CD4-positive, CD25-positive, alpha-beta regulatory T cell (primary cell): ENCODE data around the gene SLC38A1. TPM values are rescaled to one million over a fixed set of nuclear protein-coding genes. Genes with fewer than 3 reads are reported as not detected.
"Not testable (repeated sequence)": the region's sequence is repeated elsewhere in the genome, so short reads cannot be mapped to it uniquely, and the experiment has no call there.

Source experiments
- ATAC-seq, 2 donors: fragments of 150-1000 bp; cut with Tn5 transposase; one replicate each; pipeline ENCODE4 v1.10.0; 2021; ENCODE audit warnings: low read depth in 2 of 2, moderate number of reproducible peaks in 2 of 2, moderate library complexity in 1 of 2
- DNase-seq, 3 donors: peaks; one replicate each; pipeline versions ENCODE4 v3.0.0 to v3.0.0-alpha.2; 2012 to 2022; ENCODE audit warnings: mixed read lengths in 1 of 3
- H3K27ac ChIP-seq: one replicate; pipeline ENCODE4 v1.7.0; 2013; ENCODE audit warnings: mild to moderate bottlenecking, low read length; ENCODE audit not compliant: insufficient read depth, poor library complexity, severe bottlenecking
- H3K27me3 ChIP-seq: one replicate; pipeline ENCODE4 v1.7.0; 2013; ENCODE audit warnings: low read length; ENCODE audit not compliant: control insufficient read depth, insufficient read depth
- H3K36me3 ChIP-seq: one replicate; pipeline ENCODE4 v1.7.0; 2013; ENCODE audit warnings: mild to moderate bottlenecking, low read length, moderate library complexity; ENCODE audit not compliant: control insufficient read depth, insufficient read depth
- H3K4me1 ChIP-seq: 2 replicates; pipeline ENCODE4 v1.7.0; 2013; ENCODE audit warnings: mild to moderate bottlenecking, low read length; ENCODE audit not compliant: insufficient read depth, control insufficient read depth, poor library complexity, severe bottlenecking
- H3K4me3 ChIP-seq: one replicate; pipeline ENCODE4 v1.7.0; 2013; ENCODE audit warnings: low read depth, mild to moderate bottlenecking, low read length, moderate library complexity
- H3K9me3 ChIP-seq, 2 experiments: 1 replicate in 1 of 2; 2 replicates in 1 of 2; pipeline ENCODE4 v1.7.0; 2013; ENCODE audit warnings: low read length in 2 of 2, mild to moderate bottlenecking in 1 of 2, moderate library complexity in 1 of 2; ENCODE audit not compliant: control insufficient read depth in 2 of 2
- H3K27ac Mint-ChIP-seq, 3 donors: one replicate each; pipeline ENCODE4 v1.8.0; 2020 to 2022; ENCODE audit warnings: mild to moderate bottlenecking in 3 of 3, mixed read lengths in 3 of 3, moderate library complexity in 2 of 3
- H3K27me3 Mint-ChIP-seq: one replicate; pipeline ENCODE4 v1.8.0; 2022; ENCODE audit warnings: mild to moderate bottlenecking, mixed read lengths
- H3K36me3 Mint-ChIP-seq: one replicate; pipeline ENCODE4 v1.8.0; 2020; ENCODE audit warnings: mixed read lengths
- H3K4me1 Mint-ChIP-seq, 4 donors: one replicate each; pipeline ENCODE4 v1.8.0; 2020 to 2022; ENCODE audit warnings: mixed read lengths in 4 of 4, mild to moderate bottlenecking in 1 of 4
- H3K4me3 Mint-ChIP-seq, 4 donors: one replicate each; pipeline ENCODE4 v1.8.0; 2020 to 2022; ENCODE audit warnings: mild to moderate bottlenecking in 4 of 4, mixed read lengths in 4 of 4, moderate library complexity in 3 of 4
- H3K9me3 Mint-ChIP-seq, 7 donors: one replicate each; pipeline ENCODE4 v1.8.0; 2020 to 2022; ENCODE audit warnings: mixed read lengths in 7 of 7, mild to moderate bottlenecking in 3 of 7, moderate library complexity in 2 of 7
- polyA plus RNA-seq, 4 donors: library from polyadenylated mRNA; unstranded; fragments of 300-500 nt; fragmentation: Illumina TruSeq; gene quantifications; one replicate each; pipeline ENCODE4 v1.2.3, GENCODE V29; 2021
- total RNA-seq: library from RNA; stranded (reverse); gene quantifications from one replicate; pipeline ENCODE4 v1.2.3, GENCODE V29; 2022

The SLC38A1 gene
- total and polyA plus RNA-seq, 5 donors from 2014 or later = 257 to 342 (median 276) TPM

DNA sequence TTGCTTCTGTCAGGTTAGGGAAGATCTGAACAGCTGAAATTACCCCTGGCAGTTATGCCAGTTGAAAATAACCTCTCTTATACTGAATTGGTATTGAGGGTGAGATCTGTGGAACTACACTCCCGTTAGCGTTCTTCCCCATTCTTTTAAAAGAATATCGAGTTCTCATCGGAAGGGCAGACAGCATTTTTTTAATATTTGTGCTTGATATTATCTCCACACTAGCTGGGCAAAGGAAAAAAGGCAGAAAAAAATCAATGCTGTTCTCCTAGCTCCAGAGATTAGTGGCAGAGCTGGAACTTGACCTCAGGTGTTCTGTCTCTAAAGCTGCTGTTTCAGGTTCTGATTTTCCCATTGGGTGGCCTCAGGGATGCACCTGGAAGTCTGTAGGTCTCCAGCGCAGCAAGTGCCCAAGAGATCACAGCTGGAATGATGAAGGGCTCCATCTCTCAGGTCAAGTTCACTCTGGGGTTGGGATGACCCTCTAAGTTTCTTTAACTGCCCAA is 67.5 kb downstream of the SLC38A1 start:
- H3K36me3 Mint-ChIP-seq = peaks cover 72% of the 10 kb centered on the region
- ATAC-seq (no peak), DNase-seq (no peak)
- Histone ChIP-seq H3K27ac (no peak overlapping the region), H3K36me3 (peaks cover 99% of the 10 kb centered on the region), H3K4me3 (no peak overlapping the region), H3K27me3 (no peaks in the 10 kb centered on the region), H3K9me3 (no peaks in the 10 kb centered on the region), H3K4me1 (no peaks in the 10 kb centered on the region)
- H3K9me3 Mint-ChIP-seq = no peaks in the 10 kb centered on the region
- H3K27me3 Mint-ChIP-seq = no peaks in the 10 kb centered on the region
- H3K27ac Mint-ChIP-seq = peak overlapping the region; percentile 20 to 69 (median 67)
- no peak overlapping the region for H3K4me3 Mint-ChIP-seq
- peaks cover 6 to 29% (median 24%) of the 10 kb centered on the region in 4 donors for H3K4me1 Mint-ChIP-seq

DNA sequence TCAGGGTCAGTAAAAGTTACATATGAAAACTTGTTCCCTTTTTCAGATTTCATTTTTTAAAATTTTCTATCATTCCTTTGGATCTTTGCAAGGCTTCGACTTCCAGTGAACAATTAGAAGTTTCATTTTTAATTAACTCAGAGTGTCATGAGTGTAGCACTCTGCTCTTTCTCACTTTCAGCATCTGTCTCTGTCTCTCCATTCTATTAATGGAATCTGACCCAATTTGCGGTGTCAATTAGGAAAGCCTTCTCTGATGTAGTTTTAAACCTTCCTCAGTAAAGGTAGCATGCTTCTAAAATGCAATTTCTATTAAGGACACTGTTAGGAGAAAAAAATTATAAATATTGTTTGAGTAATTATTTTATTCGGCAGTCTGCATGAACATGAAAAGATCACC is 68.3 kb downstream of the SLC38A1 start:
- Histone ChIP-seq H3K27ac (peak overlapping the region; percentile 2), H3K27me3 (no peaks in the 10 kb centered on the region), H3K36me3 (peaks cover 99% of the 10 kb centered on the region), H3K4me1 (no peaks in the 10 kb centered on the region), H3K4me3 (no peak overlapping the region), H3K9me3 (no peaks in the 10 kb centered on the region)
- Mint-ChIP-seq H3K4me1 (peaks cover 6 to 26% (median 22%) of the 10 kb centered on the region in 4 donors), H3K27ac (no peak overlapping the region), H3K27me3 (no peaks in the 10 kb centered on the region), H3K9me3 (no peaks in the 10 kb centered on the region), H3K36me3 (peaks cover 72% of the 10 kb centered on the region), H3K4me3 (no peak overlapping the region)
- ATAC-seq (no peak), DNase-seq (no peak)

DNA sequence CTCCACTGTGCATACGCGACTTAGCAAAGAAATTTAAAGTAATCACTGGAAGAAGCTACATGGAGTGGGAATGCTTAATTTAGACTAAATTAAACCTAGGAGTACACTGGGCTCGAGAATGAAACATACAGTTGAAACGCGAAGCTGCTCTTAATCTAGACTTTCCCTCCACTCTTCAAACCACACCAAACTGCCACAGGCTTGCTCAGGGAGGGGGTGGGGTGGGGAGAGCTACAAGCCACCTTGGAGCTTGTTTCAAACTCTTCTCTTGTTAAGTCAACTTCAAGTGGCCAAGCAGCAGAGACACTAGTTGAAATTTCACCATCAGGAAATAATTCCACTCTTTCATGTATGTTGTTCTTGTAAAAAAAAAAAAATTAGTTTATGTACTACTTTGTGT is 69.9 kb downstream of the SLC38A1 start:
- H3K27me3 Mint-ChIP-seq = no peaks in the 10 kb centered on the region

DNA sequence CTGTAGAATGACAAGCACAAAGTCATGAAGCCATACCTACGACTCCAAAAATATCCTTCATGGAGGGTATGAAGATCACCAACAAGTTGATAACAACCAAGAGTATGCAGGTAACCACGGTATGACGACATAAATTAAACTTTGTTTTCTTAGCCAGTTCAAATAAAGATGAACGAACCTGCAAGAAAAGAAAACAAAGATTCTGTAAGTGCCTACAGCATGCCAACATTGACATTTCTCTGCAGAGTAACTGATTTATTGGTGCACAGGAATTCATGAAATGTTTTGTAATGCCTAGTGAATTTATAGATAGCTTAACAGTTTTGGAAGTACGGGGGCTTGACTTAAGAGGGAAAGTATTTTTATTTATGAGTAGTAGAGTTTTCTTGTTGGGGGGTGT is 71.0 kb downstream of the SLC38A1 start:
- no peaks in the 10 kb centered on the region for H3K27me3 Mint-ChIP-seq
- H3K9me3 Mint-ChIP-seq = peaks cover 0 to 4% (median 3%) of the 10 kb centered on the region in 7 donors
- no peak overlapping the region for H3K4me3 ChIP-seq
- peaks cover 82% of the 10 kb centered on the region for H3K36me3 ChIP-seq
- peaks cover 10 to 32% (median 24%) of the 10 kb centered on the region in 4 donors for H3K4me1 Mint-ChIP-seq
- ATAC-seq = no peak
- no peaks in the 10 kb centered on the region for H3K4me1 ChIP-seq
- H3K9me3 ChIP-seq = no peaks in the 10 kb centered on the region
- H3K4me3 Mint-ChIP-seq = no peak overlapping the region
- peak overlapping the region; percentile 2 to 80 (median 5) for H3K27ac Mint-ChIP-seq
- H3K27ac ChIP-seq = no peak overlapping the region
- DNase-seq = no peak
- H3K36me3 Mint-ChIP-seq = peaks cover 70% of the 10 kb centered on the region
- no peaks in the 10 kb centered on the region for H3K27me3 ChIP-seq

More for the DNA sequence above, 69.9 kb downstream of the SLC38A1 start:
- DNase-seq (no peak), ATAC-seq (no peak)
- Mint-ChIP-seq H3K9me3 (peaks cover 0 to 2% (median 0%) of the 10 kb centered on the region in 7 donors), H3K4me3 (no peak overlapping the region), H3K36me3 (peaks cover 70% of the 10 kb centered on the region), H3K4me1 (peaks cover 6 to 24% (median 21%) of the 10 kb centered on the region in 4 donors), H3K27ac (peak overlapping the region; percentile 42 to 80 (median 45))
- Histone ChIP-seq H3K27me3 (no peaks in the 10 kb centered on the region), H3K36me3 (peaks cover 92% of the 10 kb centered on the region), H3K4me1 (no peaks in the 10 kb centered on the region), H3K4me3 (no peak overlapping the region), H3K27ac (no peak overlapping the region), H3K9me3 (no peaks in the 10 kb centered on the region)

DNA sequence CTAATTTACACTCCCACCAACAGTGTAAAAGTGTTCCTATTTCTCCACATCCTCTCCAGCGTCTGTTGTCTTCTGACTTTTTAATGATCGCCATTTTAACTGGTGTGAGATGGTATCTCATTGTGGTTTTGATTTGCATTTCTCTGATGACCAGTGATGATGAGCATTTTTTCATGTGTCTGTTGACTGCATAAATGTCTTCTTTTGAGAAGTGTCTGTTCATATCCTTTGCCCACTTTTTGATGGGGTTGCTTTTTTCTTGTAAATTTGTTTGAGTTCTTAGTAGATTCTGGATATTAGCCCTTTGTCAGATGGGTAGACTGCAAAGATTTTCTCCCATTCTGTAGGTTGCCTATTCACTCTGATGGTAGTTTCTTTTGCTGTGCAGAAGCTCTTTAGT is 78.3 kb downstream of the SLC38A1 start:
- ATAC-seq, H3K27me3 ChIP-seq, H3K27ac ChIP-seq, DNase-seq, H3K4me3 ChIP-seq, H3K9me3 ChIP-seq, H3K27me3 Mint-ChIP-seq, H3K4me1 ChIP-seq: not testable (repeated sequence)
- peaks cover 17 to 57% (median 41%) of the 10 kb centered on the region in 4 donors for H3K4me1 Mint-ChIP-seq
- H3K36me3 Mint-ChIP-seq = peaks cover 69% of the 10 kb centered on the region
- H3K4me3 Mint-ChIP-seq = peak overlapping the region in 1 of 4 donors; percentile 26
- H3K27ac Mint-ChIP-seq = peak overlapping the region; percentile 60 to 88 (median 62)
- H3K36me3 ChIP-seq = peaks cover 46% of the 10 kb centered on the region
- H3K9me3 Mint-ChIP-seq = peaks cover 4 to 16% (median 7%) of the 10 kb centered on the region in 7 donors

DNA sequence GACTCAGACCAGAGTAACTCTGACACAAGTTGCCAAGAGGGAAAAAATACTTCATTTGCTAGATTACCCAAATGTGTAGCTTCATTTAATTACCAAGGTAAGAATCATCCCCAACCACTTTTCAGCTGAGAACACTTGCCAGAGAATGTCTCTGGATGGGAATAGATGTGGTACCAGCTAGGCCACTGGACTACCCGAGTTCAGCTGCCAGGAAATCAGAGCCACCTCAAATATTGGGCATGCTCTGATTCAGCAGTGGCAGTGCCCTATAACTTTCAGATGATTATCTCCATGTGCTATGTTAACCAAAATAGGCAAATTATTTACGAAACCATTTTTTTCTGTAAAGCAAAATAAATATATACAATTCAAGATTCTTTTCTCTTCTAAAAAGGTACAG is 80.7 kb downstream of the SLC38A1 start:
- no peak for ATAC-seq
- peak overlapping the region in 1 of 3 donors; percentile 53 for H3K27ac Mint-ChIP-seq

DNA sequence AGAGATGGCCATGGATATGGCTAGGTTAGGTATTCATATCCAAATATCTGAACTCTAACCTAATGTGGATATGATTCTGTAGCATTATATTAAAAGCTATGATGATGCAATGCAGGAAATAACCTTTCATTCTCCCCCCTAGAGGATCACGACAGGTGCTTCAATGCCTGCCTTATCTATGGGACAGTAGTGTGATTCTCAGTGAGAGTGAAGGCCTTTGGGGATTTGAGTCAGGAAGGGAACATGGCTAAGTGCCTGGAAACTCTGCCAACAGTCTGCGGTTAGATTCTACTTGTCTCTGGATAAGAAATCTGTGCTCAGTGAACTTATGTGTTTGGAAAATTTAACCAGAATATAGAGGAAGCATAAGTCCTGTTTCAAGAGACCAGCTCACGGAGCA is 81.8 kb downstream of the SLC38A1 start:
- no peaks in the 10 kb centered on the region for H3K27me3 Mint-ChIP-seq

More for the DNA sequence above, 80.7 kb downstream of the SLC38A1 start:
- Mint-ChIP-seq H3K4me1 (peaks cover 23 to 63% (median 40%) of the 10 kb centered on the region in 4 donors), H3K36me3 (peaks cover 66% of the 10 kb centered on the region), H3K9me3 (peaks cover 3 to 15% (median 5%) of the 10 kb centered on the region in 7 donors), H3K4me3 (no peak overlapping the region), H3K27me3 (no peaks in the 10 kb centered on the region)
- Histone ChIP-seq H3K27me3 (no peaks in the 10 kb centered on the region), H3K4me3 (no peak overlapping the region), H3K4me1 (no peaks in the 10 kb centered on the region), H3K27ac (no peak overlapping the region), H3K9me3 (no peaks in the 10 kb centered on the region), H3K36me3 (peaks cover 50% of the 10 kb centered on the region)
- no peak for DNase-seq

DNA sequence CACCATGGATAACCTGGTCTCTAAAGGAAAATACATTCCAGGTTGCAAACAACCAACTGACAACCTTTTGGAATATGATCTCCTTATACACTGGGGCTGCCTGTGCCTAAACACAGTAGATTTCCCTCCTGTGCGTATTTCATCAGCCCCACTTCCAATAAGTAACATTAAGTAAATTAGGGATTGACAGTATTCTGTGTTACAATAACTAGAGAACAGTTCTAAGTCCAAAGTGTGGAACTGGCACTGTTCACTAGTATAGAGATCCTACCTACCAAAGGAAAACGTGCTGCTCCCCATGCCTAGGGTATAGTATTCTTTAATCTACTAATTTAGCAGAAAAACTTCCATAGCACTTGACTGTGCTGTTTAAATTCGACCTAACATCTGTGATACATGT is 82.8 kb downstream of the SLC38A1 start:
- peaks cover 22 to 54% (median 38%) of the 10 kb centered on the region in 4 donors for H3K4me1 Mint-ChIP-seq
- peaks cover 59% of the 10 kb centered on the region for H3K36me3 Mint-ChIP-seq
- H3K4me1 ChIP-seq = no peaks in the 10 kb centered on the region
- peaks cover 62% of the 10 kb centered on the region for H3K36me3 ChIP-seq
- H3K27me3 Mint-ChIP-seq = no peaks in the 10 kb centered on the region
- ATAC-seq = no peak
- H3K27ac ChIP-seq = peak overlapping the region; percentile 29
- H3K27me3 ChIP-seq = no peaks in the 10 kb centered on the region
- peaks cover 0 to 4% (median 0%) of the 10 kb centered on the region in 7 donors for H3K9me3 Mint-ChIP-seq
- no peak overlapping the region for H3K4me3 ChIP-seq
- no peaks in the 10 kb centered on the region for H3K9me3 ChIP-seq
- peak overlapping the region in 2 of 3 donors; percentile 37 to 73 for H3K27ac Mint-ChIP-seq
- no peak overlapping the region for H3K4me3 Mint-ChIP-seq
- DNase-seq = no peak

More for the DNA sequence above, 81.8 kb downstream of the SLC38A1 start:
- Histone ChIP-seq H3K27me3 (no peaks in the 10 kb centered on the region), H3K9me3 (no peaks in the 10 kb centered on the region), H3K4me3 (no peak overlapping the region), H3K4me1 (no peaks in the 10 kb centered on the region), H3K27ac (peak overlapping the region; percentile 29), H3K36me3 (peaks cover 56% of the 10 kb centered on the region)
- no peak for ATAC-seq
- Mint-ChIP-seq H3K4me3 (no peak overlapping the region), H3K36me3 (peaks cover 67% of the 10 kb centered on the region), H3K9me3 (peaks cover 0 to 10% (median 4%) of the 10 kb centered on the region in 7 donors), H3K27ac (peak overlapping the region; percentile 6 to 73 (median 10)), H3K4me1 (peaks cover 18 to 58% (median 39%) of the 10 kb centered on the region in 4 donors)
- no peak for DNase-seq
